Keratinocyte (primary cell): Measurements from ENCODE around the gene LPCAT1.

Experiments
- CTCF ChIP-seq, 3 experiments: IDR thresholded peaks in 1 of 3; conservative IDR thresholded peaks in 1 of 3; optimal IDR thresholded peaks in 1 of 3; 2 replicates in 2 of 3; 3 replicates in 1 of 3; pipeline versions ENCODE3 to v1.5.1; 2011; ENCODE audit warnings: low read length in 3 of 3, mild to moderate bottlenecking in 3 of 3, moderate library complexity in 2 of 3, control low read depth in 1 of 3, inconsistent platforms in 1 of 3; ENCODE audit not compliant: insufficient read depth in 2 of 3; ENCODE audit errors: extremely low read depth in 1 of 3
- EZH2 ChIP-seq: IDR thresholded peaks from one replicate; pipeline ENCODE4 v1.6.1; 2012; ENCODE audit warnings: inconsistent platforms, mild to moderate bottlenecking, low read length, moderate library complexity

- no peak for TF ChIP-seq CTCF (optimal IDR thresholded peaks at IDR 0.05 in 1 of 3, IDR thresholded peaks at IDR 0.05 in 1 of 3, conservative IDR thresholded peaks at IDR 0.05 in 1 of 3; ENCODE audit: extremely low read depth in 1 of 3, insufficient read depth in 2 of 3, low read length in 3 of 3)
- TF ChIP-seq EZH2, result no peak
These were observed 21.5 kb upstream of the LPCAT1 start for GRCh38 chr5:1545126-1545804.
